MM.1S (cell line): ENCODE results near the gene PRRT1.

Experiments
- EZH2 ChIP-seq: fragments of 300-600 bp; sonication (generic); optimal IDR thresholded peaks from 2 replicates; pipeline ENCODE3; 2017; ENCODE audit warnings: low read depth, mild to moderate bottlenecking, antibody characterized with exemption, low read length, mixed read lengths
- TF ChIP-seq, protein P1 (sequence below): fragments of 300-600 bp; sonication (generic); IDR thresholded peaks from 2 replicates; pipeline ENCODE4 v1.5.1; 2016; ENCODE audit warnings: antibody characterized with exemption, low read length, mixed read lengths

- TF ChIP-seq, protein P1, sequence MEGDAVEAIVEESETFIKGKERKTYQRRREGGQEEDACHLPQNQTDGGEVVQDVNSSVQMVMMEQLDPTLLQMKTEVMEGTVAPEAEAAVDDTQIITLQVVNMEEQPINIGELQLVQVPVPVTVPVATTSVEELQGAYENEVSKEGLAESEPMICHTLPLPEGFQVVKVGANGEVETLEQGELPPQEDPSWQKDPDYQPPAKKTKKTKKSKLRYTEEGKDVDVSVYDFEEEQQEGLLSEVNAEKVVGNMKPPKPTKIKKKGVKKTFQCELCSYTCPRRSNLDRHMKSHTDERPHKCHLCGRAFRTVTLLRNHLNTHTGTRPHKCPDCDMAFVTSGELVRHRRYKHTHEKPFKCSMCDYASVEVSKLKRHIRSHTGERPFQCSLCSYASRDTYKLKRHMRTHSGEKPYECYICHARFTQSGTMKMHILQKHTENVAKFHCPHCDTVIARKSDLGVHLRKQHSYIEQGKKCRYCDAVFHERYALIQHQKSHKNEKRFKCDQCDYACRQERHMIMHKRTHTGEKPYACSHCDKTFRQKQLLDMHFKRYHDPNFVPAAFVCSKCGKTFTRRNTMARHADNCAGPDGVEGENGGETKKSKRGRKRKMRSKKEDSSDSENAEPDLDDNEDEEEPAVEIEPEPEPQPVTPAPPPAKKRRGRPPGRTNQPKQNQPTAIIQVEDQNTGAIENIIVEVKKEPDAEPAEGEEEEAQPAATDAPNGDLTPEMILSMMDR, result no peak
- TF ChIP-seq EZH2, result no peak
These were observed 5.5 kb downstream of the PRRT1 start for GRCh38 chr6:32146287-32146686.
